Activated naive CD4-positive, alpha-beta T cell treated with anti-CD3 and anti-CD28 coated beads, Interleukin-2, amount 50 U/mL, for 24 hours (primary cell): Measurements from ENCODE around the gene TRPM3.

Experiments
- H3K27ac Mint-ChIP-seq: one replicate; pipeline ENCODE4 v1.8.0; 2021; ENCODE audit warnings: mild to moderate bottlenecking, mixed read lengths
- H3K27me3 Mint-ChIP-seq: one replicate; pipeline ENCODE4 v1.8.0; 2021; ENCODE audit warnings: mixed read lengths
- H3K36me3 Mint-ChIP-seq: one replicate; pipeline ENCODE4 v1.8.0; 2021; ENCODE audit warnings: mixed read lengths
- H3K4me1 Mint-ChIP-seq: one replicate; pipeline ENCODE4 v1.8.0; 2021; ENCODE audit warnings: mixed read lengths
- H3K4me3 Mint-ChIP-seq: one replicate; pipeline ENCODE4 v1.8.0; 2021; ENCODE audit warnings: mild to moderate bottlenecking, mixed read lengths
- H3K9me3 Mint-ChIP-seq: one replicate; pipeline ENCODE4 v1.8.0; 2021; ENCODE audit warnings: mixed read lengths

Gene TRPM3

GRCh38 chr9:70921136-70921535 lies 200.3 kb downstream of the TRPM3 start:
- no peak overlapping the region for H3K4me3 Mint-ChIP-seq
- no peaks in the 10 kb centered on the region for H3K4me1 Mint-ChIP-seq
- no peaks in the 10 kb centered on the region for H3K36me3 Mint-ChIP-seq
- H3K9me3 Mint-ChIP-seq, result no peaks in the 10 kb centered on the region
- H3K27ac Mint-ChIP-seq, result no peak overlapping the region
- H3K27me3 Mint-ChIP-seq, result no peaks in the 10 kb centered on the region

- Mint-ChIP-seq H3K36me3 (no peaks in the 10 kb centered on the region), H3K4me1 (no peaks in the 10 kb centered on the region), H3K4me3 (no peak overlapping the region), H3K27ac (no peak overlapping the region), H3K9me3 (no peaks in the 10 kb centered on the region), H3K27me3 (peaks cover 1% of the 10 kb centered on the region)
Observed at GRCh38 chr9:70917277-70917676, 204.1 kb downstream of the TRPM3 start.

- H3K27ac Mint-ChIP-seq, result no peak overlapping the region
- peaks cover 9% of the 10 kb centered on the region for H3K9me3 Mint-ChIP-seq
- no peaks in the 10 kb centered on the region for H3K36me3 Mint-ChIP-seq
- peaks cover 7% of the 10 kb centered on the region for H3K27me3 Mint-ChIP-seq
- no peak overlapping the region for H3K4me3 Mint-ChIP-seq
- no peaks in the 10 kb centered on the region for H3K4me1 Mint-ChIP-seq
Observed at GRCh38 chr9:70911791-70912190, 209.6 kb downstream of the TRPM3 start.

GRCh38 chr9:70910598-70910997 lies 210.8 kb downstream of the TRPM3 start:
- no peak overlapping the region for H3K27ac Mint-ChIP-seq

GRCh38 chr9:70902692-70903131 lies 218.7 kb downstream of the TRPM3 start:
- Mint-ChIP-seq H3K4me3 (no peak overlapping the region), H3K27ac (no peak overlapping the region), H3K36me3 (no peaks in the 10 kb centered on the region)

More at GRCh38 chr9:70910598-70910997, 210.8 kb downstream of the TRPM3 start:
- no peaks in the 10 kb centered on the region for H3K4me1 Mint-ChIP-seq
- H3K27me3 Mint-ChIP-seq, result peaks cover 8% of the 10 kb centered on the region
- no peaks in the 10 kb centered on the region for H3K36me3 Mint-ChIP-seq
- H3K4me3 Mint-ChIP-seq, result no peak overlapping the region
- H3K9me3 Mint-ChIP-seq, result peaks cover 9% of the 10 kb centered on the region

GRCh38 chr9:70902171-70902570 lies 219.2 kb downstream of the TRPM3 start:
- Mint-ChIP-seq H3K36me3 (no peaks in the 10 kb centered on the region), H3K9me3 (no peaks in the 10 kb centered on the region), H3K27ac (no peak overlapping the region), H3K4me1 (no peaks in the 10 kb centered on the region), H3K27me3 (peaks cover 4% of the 10 kb centered on the region), H3K4me3 (no peak overlapping the region)

More at GRCh38 chr9:70902692-70903131, 218.7 kb downstream of the TRPM3 start:
- Mint-ChIP-seq H3K27me3 (peaks cover 8% of the 10 kb centered on the region), H3K4me1 (no peaks in the 10 kb centered on the region), H3K9me3 (no peaks in the 10 kb centered on the region)

GRCh38 chr9:70901746-70902145 lies 219.7 kb downstream of the TRPM3 start:
- Mint-ChIP-seq H3K4me3 (no peak overlapping the region), H3K36me3 (no peaks in the 10 kb centered on the region), H3K9me3 (no peaks in the 10 kb centered on the region), H3K27me3 (peaks cover 4% of the 10 kb centered on the region), H3K4me1 (no peaks in the 10 kb centered on the region), H3K27ac (no peak overlapping the region)

GRCh38 chr9:70901013-70901412 lies 220.4 kb downstream of the TRPM3 start:
- Mint-ChIP-seq H3K9me3 (no peaks in the 10 kb centered on the region), H3K27ac (no peak overlapping the region), H3K4me3 (no peak overlapping the region), H3K4me1 (no peaks in the 10 kb centered on the region), H3K27me3 (peaks cover 3% of the 10 kb centered on the region), H3K36me3 (no peaks in the 10 kb centered on the region)

- Mint-ChIP-seq H3K4me3 (no peak overlapping the region), H3K27me3 (peaks cover 1% of the 10 kb centered on the region), H3K4me1 (no peaks in the 10 kb centered on the region), H3K36me3 (no peaks in the 10 kb centered on the region), H3K27ac (no peak overlapping the region), H3K9me3 (no peaks in the 10 kb centered on the region)
Observed at GRCh38 chr9:70893580-70894122, 227.8 kb downstream of the TRPM3 start.

- H3K36me3 Mint-ChIP-seq, result no peaks in the 10 kb centered on the region
- H3K27me3 Mint-ChIP-seq, result peaks cover 4% of the 10 kb centered on the region
- no peak overlapping the region for H3K4me3 Mint-ChIP-seq
- no peak overlapping the region for H3K27ac Mint-ChIP-seq
- H3K9me3 Mint-ChIP-seq, result no peaks in the 10 kb centered on the region
- no peaks in the 10 kb centered on the region for H3K4me1 Mint-ChIP-seq
Observed at GRCh38 chr9:70888471-70888870, 232.9 kb downstream of the TRPM3 start.

- Mint-ChIP-seq H3K27ac (no peak overlapping the region), H3K4me3 (no peak overlapping the region), H3K36me3 (no peaks in the 10 kb centered on the region), H3K4me1 (no peaks in the 10 kb centered on the region), H3K9me3 (no peaks in the 10 kb centered on the region), H3K27me3 (peaks cover 4% of the 10 kb centered on the region)
Observed at GRCh38 chr9:70887826-70888225, 233.6 kb downstream of the TRPM3 start.

GRCh38 chr9:70883963-70884793 lies 237.2 kb downstream of the TRPM3 start:
- H3K4me1 Mint-ChIP-seq, result no peaks in the 10 kb centered on the region
- no peak overlapping the region for H3K4me3 Mint-ChIP-seq
- no peaks in the 10 kb centered on the region for H3K9me3 Mint-ChIP-seq
- H3K36me3 Mint-ChIP-seq, result no peaks in the 10 kb centered on the region
- no peak overlapping the region for H3K27ac Mint-ChIP-seq
- H3K27me3 Mint-ChIP-seq, result peaks cover 3% of the 10 kb centered on the region

- Mint-ChIP-seq H3K9me3 (no peaks in the 10 kb centered on the region), H3K27ac (no peak overlapping the region), H3K4me3 (no peak overlapping the region), H3K27me3 (peaks cover 3% of the 10 kb centered on the region), H3K36me3 (no peaks in the 10 kb centered on the region), H3K4me1 (no peaks in the 10 kb centered on the region)
Observed at GRCh38 chr9:70883056-70883455, 238.4 kb downstream of the TRPM3 start.

GRCh38 chr9:70881333-70881732 lies 240.1 kb downstream of the TRPM3 start:
- H3K36me3 Mint-ChIP-seq, result no peaks in the 10 kb centered on the region
- H3K4me1 Mint-ChIP-seq, result no peaks in the 10 kb centered on the region
- peaks cover 5% of the 10 kb centered on the region for H3K27me3 Mint-ChIP-seq
- H3K27ac Mint-ChIP-seq, result no peak overlapping the region
- no peak overlapping the region for H3K4me3 Mint-ChIP-seq
- H3K9me3 Mint-ChIP-seq, result no peaks in the 10 kb centered on the region

- H3K27me3 Mint-ChIP-seq, result peaks cover 2% of the 10 kb centered on the region
- H3K4me3 Mint-ChIP-seq, result no peak overlapping the region
- no peak overlapping the region for H3K27ac Mint-ChIP-seq
- no peaks in the 10 kb centered on the region for H3K36me3 Mint-ChIP-seq
- H3K4me1 Mint-ChIP-seq, result no peaks in the 10 kb centered on the region
- no peaks in the 10 kb centered on the region for H3K9me3 Mint-ChIP-seq
Observed at GRCh38 chr9:70880535-70880934, 240.9 kb downstream of the TRPM3 start.

- no peaks in the 10 kb centered on the region for H3K36me3 Mint-ChIP-seq
- H3K4me1 Mint-ChIP-seq, result no peaks in the 10 kb centered on the region
- peaks cover 2% of the 10 kb centered on the region for H3K27me3 Mint-ChIP-seq
- peaks cover 2% of the 10 kb centered on the region for H3K9me3 Mint-ChIP-seq
- H3K27ac Mint-ChIP-seq, result no peak overlapping the region
- H3K4me3 Mint-ChIP-seq, result no peak overlapping the region
Observed at GRCh38 chr9:70878576-70878975, 242.8 kb downstream of the TRPM3 start.
